Left lung (tissue), 10 donors: ENCODE results near the gene DDX24. TPM values are rescaled to one million over a fixed set of nuclear protein-coding genes. Genes with fewer than 3 reads are reported as not detected.

Experiments used
- ATAC-seq: fragments of 200-7000 bp; cut with Tn5 transposase; one replicate; pipeline ENCODE4 v1.9.1; 2020; ENCODE audit warnings: moderate library complexity
- DNase-seq, 4 donors: peaks; one replicate each; pipeline ENCODE4 v3.0.0-alpha.2; 2013 to 2020
- H3K27ac ChIP-seq, 2 donors: fragments of 200-600 bp; sonication (generic) in 1 of 2; one replicate each; pipeline versions ENCODE4 v1.5.0 to v1.8.0; 2020 to 2021
- H3K27me3 ChIP-seq, 2 donors: fragments of 200-600 bp; sonication (generic) in 1 of 2; one replicate each; pipeline versions ENCODE4 v1.5.0 to v1.8.0; 2020 to 2021
- H3K36me3 ChIP-seq, 2 donors: fragments of 200-600 bp; sonication (generic) in 1 of 2; one replicate each; pipeline versions ENCODE4 v1.5.0 to v1.8.0; 2020 to 2021
- H3K4me1 ChIP-seq, 2 donors: fragments of 200-600 bp; one replicate each; pipeline ENCODE4 v1.8.0; 2021
- H3K4me3 ChIP-seq, 2 donors: fragments of 200-600 bp; sonication (generic) in 1 of 2; one replicate each; pipeline versions ENCODE4 v1.5.0 to v1.8.0; 2020 to 2021; ENCODE audit warnings: mild to moderate bottlenecking in 1 of 2
- H3K9me3 ChIP-seq, 2 donors: fragments of 200-600 bp; sonication (generic) in 1 of 2; one replicate each; pipeline versions ENCODE4 v1.5.0 to v1.8.0; 2020 to 2021
- CTCF ChIP-seq, 2 donors: fragments of 200-600 bp; sonication (generic) in 1 of 2; IDR thresholded peaks; one replicate each; pipeline versions ENCODE4 v1.5.0 to v1.8.0; 2021; ENCODE audit warnings: antibody characterized with exemption in 2 of 2
- intact Hi-C, 2 donors: fragments of 100-400 bp; cut with DNase I; formaldehyde crosslinking; loops; one replicate each; pipeline versions ENCODE4 v1.11.2 to v1.14.2; 2022
- polyA plus RNA-seq, 6 donors: library from polyadenylated mRNA; unstranded; fragments of 120-200 nt; gene quantifications; one replicate each; pipeline ENCODE4 v1.2.1, GENCODE V29; 2013; ENCODE audit not compliant: insufficient read length in 6 of 6
- total RNA-seq, 2 donors: library from RNA; stranded (reverse); fragmentation: NEBNext Ultra II Directional; extraction: Animal tissue kit (Norgen Biotek cat#: 25700); gene quantifications; one replicate each; pipeline ENCODE4 v1.2.1, GENCODE V29; 2021
- donor health status: DM: no; HTN: yes; CAD: no.
- donor health status: DM: no; HTN: no; CAD: no.

Gene DDX24
- total and polyA plus RNA-seq, 8 donors, result 127 to 148 (median 139) TPM

GRCh38 chr14:94040796-94041195 is 40.2 kb downstream of the DDX24 start:
- intact Hi-C loops, result loop anchor here in 1 of 2 donors (10.0 kb wide), 1 partner anchor 94 kb away; no protein-coding TSS in a partner anchor
- ATAC-seq (no peak), DNase-seq (no peak)
- H3K27ac ChIP-seq, result no peak overlapping the region
- peaks cover 3% of the 10 kb centered on the region in 2 donors for H3K4me1 ChIP-seq
- peaks cover 0 to 24% of the 10 kb centered on the region in 2 donors for H3K36me3 ChIP-seq
- H3K27me3 ChIP-seq, result no peaks in the 10 kb centered on the region
- no peaks in the 10 kb centered on the region for H3K9me3 ChIP-seq
- no peak for TF ChIP-seq CTCF (IDR thresholded peaks at IDR 0.05)
- H3K4me3 ChIP-seq, result no peak overlapping the region

- Histone ChIP-seq H3K4me3 (no peak overlapping the region), H3K9me3 (no peaks in the 10 kb centered on the region), H3K4me1 (peaks cover 3% of the 10 kb centered on the region in 2 donors), H3K27ac (no peak overlapping the region), H3K36me3 (peaks cover 0 to 19% of the 10 kb centered on the region in 2 donors), H3K27me3 (no peaks in the 10 kb centered on the region)
- no peak for TF ChIP-seq CTCF (IDR thresholded peaks at IDR 0.05)
- DNase-seq (no peak), ATAC-seq (no peak)
- intact Hi-C loops, result loop anchor here in 1 of 2 donors (10.0 kb wide), 1 partner anchor 95 kb away; no protein-coding TSS in a partner anchor
Measured at GRCh38 chr14:94040247-94040646, 40.8 kb downstream of the DDX24 start.

DNA sequence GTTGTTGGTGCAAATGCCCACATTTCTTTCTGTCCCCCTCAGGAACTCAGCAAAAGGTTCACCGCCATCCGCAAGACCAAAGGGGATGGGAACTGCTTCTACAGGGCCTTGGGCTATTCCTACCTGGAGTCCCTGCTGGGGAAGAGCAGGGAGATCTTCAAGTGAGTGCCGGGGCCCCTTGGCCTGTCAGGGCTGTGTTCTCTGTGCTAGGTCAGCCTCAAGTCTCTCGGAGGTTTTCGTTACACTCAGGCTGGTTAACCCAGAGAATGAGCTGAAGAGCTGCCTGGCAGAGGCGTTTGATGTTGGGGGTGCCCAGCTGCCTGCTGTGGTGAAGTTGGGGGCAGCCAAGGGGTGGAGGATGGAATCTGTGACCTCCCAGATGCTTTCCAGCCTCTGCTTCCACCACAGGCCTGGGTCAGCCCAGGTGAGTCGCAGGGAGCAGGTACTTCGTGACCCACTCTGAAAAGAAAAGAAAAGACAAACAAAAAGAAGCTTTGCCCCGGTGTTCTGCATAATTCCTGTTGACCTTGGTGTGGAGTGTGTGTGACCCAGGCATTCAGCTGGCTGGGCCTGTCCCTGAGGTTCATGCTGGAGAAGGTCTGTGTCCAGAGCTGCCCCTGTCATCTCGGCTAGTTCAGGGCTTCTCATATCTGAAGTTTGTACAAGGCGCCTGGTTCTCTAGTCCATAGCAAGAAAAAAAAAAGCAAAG is 41.9 kb downstream of the DDX24 start:
- H3K4me3 ChIP-seq, result no peak overlapping the region
- intact Hi-C loops, result no loop called here
- peaks cover 0 to 7% of the 10 kb centered on the region in 2 donors for H3K36me3 ChIP-seq
- ATAC-seq (no peak), DNase-seq (no peak)
- H3K9me3 ChIP-seq, result no peaks in the 10 kb centered on the region
- peaks cover 3% of the 10 kb centered on the region in 2 donors for H3K4me1 ChIP-seq
- no peak overlapping the region for H3K27ac ChIP-seq
- H3K27me3 ChIP-seq, result no peaks in the 10 kb centered on the region
- TF ChIP-seq CTCF (IDR thresholded peaks at IDR 0.05), result no peak

GRCh38 chr14:94038510-94038909 is 42.5 kb downstream of the DDX24 start:
- no peak for DNase-seq
- H3K4me1 ChIP-seq, result peaks cover 3% of the 10 kb centered on the region in 2 donors
- H3K4me3 ChIP-seq, result no peak overlapping the region
- H3K27me3 ChIP-seq, result no peaks in the 10 kb centered on the region
- H3K9me3 ChIP-seq, result no peaks in the 10 kb centered on the region
- no peak overlapping the region for H3K27ac ChIP-seq
- no peak for ATAC-seq
- intact Hi-C loops, result no loop called here
- TF ChIP-seq CTCF (IDR thresholded peaks at IDR 0.05), result no peak
- peaks cover 0 to 1% of the 10 kb centered on the region in 2 donors for H3K36me3 ChIP-seq

GRCh38 chr14:94037954-94038353 is 43.0 kb downstream of the DDX24 start:
- Histone ChIP-seq H3K27ac (no peak overlapping the region), H3K4me3 (no peak overlapping the region), H3K9me3 (no peaks in the 10 kb centered on the region), H3K4me1 (peaks cover 3% of the 10 kb centered on the region in 2 donors), H3K27me3 (no peaks in the 10 kb centered on the region), H3K36me3 (no peaks in the 10 kb centered on the region)
- no peak for ATAC-seq
- TF ChIP-seq CTCF (IDR thresholded peaks at IDR 0.05), result no peak
- DNase-seq, result no peak
- intact Hi-C loops, result no loop called here
